ENCODE measurements around the gene PIGO.

Gene PIGO

GRCh38 chr9:35054871-35055644, 41.3 kb downstream of the PIGO start:
- Histone ChIP-seq H3K27ac (replicated peaks) (no peak overlapping the region), H3K4me3 (replicated peaks; ENCODE audit: insufficient read depth, low read length) (no peak overlapping the region), H3K27me3 (ENCODE audit: insufficient read depth, poor library complexity, severe bottlenecking) (no peaks in the 10 kb centered on the region)
- DNase-seq (ENCODE audit: low read depth in 1 of 2, low spot score in 1 of 2), result no peak
- TF ChIP-seq GABPA (IDR thresholded peaks at IDR 0.05; ENCODE audit: low read depth), result no peak
- TF ChIP-seq REST (IDR thresholded peaks at IDR 0.05; ENCODE audit: insufficient replicate concordance, low read depth), result no peak
- TF ChIP-seq POLR2AphosphoS5 (IDR thresholded peaks at IDR 0.05; ENCODE audit: low read depth), result no peak
- no peak for TF ChIP-seq SPI1 (IDR thresholded peaks at IDR 0.05; ENCODE audit: borderline replicate concordance, low read depth)
- TF ChIP-seq, protein P1, sequence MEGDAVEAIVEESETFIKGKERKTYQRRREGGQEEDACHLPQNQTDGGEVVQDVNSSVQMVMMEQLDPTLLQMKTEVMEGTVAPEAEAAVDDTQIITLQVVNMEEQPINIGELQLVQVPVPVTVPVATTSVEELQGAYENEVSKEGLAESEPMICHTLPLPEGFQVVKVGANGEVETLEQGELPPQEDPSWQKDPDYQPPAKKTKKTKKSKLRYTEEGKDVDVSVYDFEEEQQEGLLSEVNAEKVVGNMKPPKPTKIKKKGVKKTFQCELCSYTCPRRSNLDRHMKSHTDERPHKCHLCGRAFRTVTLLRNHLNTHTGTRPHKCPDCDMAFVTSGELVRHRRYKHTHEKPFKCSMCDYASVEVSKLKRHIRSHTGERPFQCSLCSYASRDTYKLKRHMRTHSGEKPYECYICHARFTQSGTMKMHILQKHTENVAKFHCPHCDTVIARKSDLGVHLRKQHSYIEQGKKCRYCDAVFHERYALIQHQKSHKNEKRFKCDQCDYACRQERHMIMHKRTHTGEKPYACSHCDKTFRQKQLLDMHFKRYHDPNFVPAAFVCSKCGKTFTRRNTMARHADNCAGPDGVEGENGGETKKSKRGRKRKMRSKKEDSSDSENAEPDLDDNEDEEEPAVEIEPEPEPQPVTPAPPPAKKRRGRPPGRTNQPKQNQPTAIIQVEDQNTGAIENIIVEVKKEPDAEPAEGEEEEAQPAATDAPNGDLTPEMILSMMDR (IDR thresholded peaks at IDR 0.05; ENCODE audit: insufficient read depth, low read length), result no peak

DNA sequence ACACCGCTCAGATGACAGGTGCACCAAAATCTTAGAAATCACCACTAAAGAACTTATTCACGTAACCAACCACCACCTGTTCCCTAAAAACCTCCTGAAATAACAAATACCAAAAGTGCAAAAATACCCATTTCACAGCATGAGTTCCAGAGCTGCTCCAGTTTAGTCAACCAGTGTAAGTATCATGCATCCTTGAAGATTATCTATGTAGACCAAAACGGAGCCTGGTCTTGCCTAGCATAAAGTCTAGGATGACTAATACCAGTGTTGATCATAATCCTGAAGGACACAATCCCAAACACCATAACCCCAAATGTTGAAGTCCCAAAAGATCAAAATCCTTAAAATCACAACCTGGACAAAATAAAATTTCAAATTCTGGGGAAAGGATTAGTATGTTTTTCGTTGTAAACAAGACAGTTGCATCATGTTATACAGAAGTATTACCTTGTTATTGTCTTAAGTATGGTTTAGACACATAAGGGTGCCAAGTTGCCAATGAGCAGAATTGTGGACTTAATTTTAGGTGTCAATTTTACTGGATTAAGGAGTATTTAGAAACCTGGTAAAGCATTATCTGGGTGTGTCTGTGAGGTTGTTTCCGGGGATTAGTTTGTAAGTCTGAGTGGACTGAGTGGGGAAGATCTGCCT, 42.1 kb downstream of the PIGO start:
- TF ChIP-seq REST (IDR thresholded peaks at IDR 0.05; ENCODE audit: insufficient replicate concordance, low read depth), result no peak
- no peaks in the 10 kb centered on the region for H3K27me3 ChIP-seq (ENCODE audit: insufficient read depth, poor library complexity, severe bottlenecking)
- no peak overlapping the region for H3K27ac ChIP-seq (replicated peaks)
- no peak overlapping the region for H3K4me3 ChIP-seq (replicated peaks; ENCODE audit: insufficient read depth, low read length)
- DNase-seq (ENCODE audit: low read depth in 1 of 2, low spot score in 1 of 2), result no peak

GRCh38 chr9:35051069-35051967, 45.1 kb downstream of the PIGO start:
- H3K27me3 ChIP-seq (ENCODE audit: insufficient read depth, poor library complexity, severe bottlenecking), result no peaks in the 10 kb centered on the region
- H3K4me3 ChIP-seq (replicated peaks; ENCODE audit: insufficient read depth, low read length), result no peak overlapping the region
- H3K27ac ChIP-seq (replicated peaks), result no peak overlapping the region
- no peak for TF ChIP-seq POLR2AphosphoS5 (IDR thresholded peaks at IDR 0.05; ENCODE audit: low read depth)
- no peak for TF ChIP-seq SPI1 (IDR thresholded peaks at IDR 0.05; ENCODE audit: borderline replicate concordance, low read depth)
- TF ChIP-seq REST (IDR thresholded peaks at IDR 0.05; ENCODE audit: insufficient replicate concordance, low read depth), result no peak
- TF ChIP-seq, protein P1 (IDR thresholded peaks at IDR 0.05; ENCODE audit: insufficient read depth, low read length), result peak; percentile 20
- DNase-seq (ENCODE audit: low read depth in 1 of 2, low spot score in 1 of 2), result peak in 1 of 2 experiments; percentile 46

Data from HL-60 (cell line).